Right lobe of liver (tissue), 6 donors: Measurements from ENCODE around the gene ADAMTSL2. TPM values are rescaled to one million over a fixed set of nuclear protein-coding genes. Genes with fewer than 3 reads are reported as not detected.
"Not testable (repeated sequence)": the region's sequence is repeated elsewhere in the genome, so short reads cannot be mapped to it uniquely, and the experiment has no call there.

Source experiments
- ATAC-seq, 4 donors: fragments of 200-7000 bp; cut with Tn5 transposase; one replicate each; pipeline ENCODE4 v1.9.1; 2020; ENCODE audit warnings: mild to moderate bottlenecking in 4 of 4, moderate library complexity in 4 of 4
- DNase-seq, 3 donors: peaks; one replicate each; pipeline ENCODE4 v3.0.0-alpha.2; 2020
- H3K27ac ChIP-seq, 3 donors: fragments of 200-600 bp; one replicate each; pipeline ENCODE4 v1.8.0; 2022
- H3K27me3 ChIP-seq, 2 donors: fragments of 200-600 bp; one replicate each; pipeline ENCODE4 v1.8.0; 2022
- H3K36me3 ChIP-seq, 4 donors: fragments of 200-600 bp; sonication (generic) in 1 of 4; one replicate each; pipeline versions ENCODE4 v1.5.1 to v1.8.0; 2017 to 2022; ENCODE audit warnings: control low read depth in 1 of 4
- H3K4me1 ChIP-seq, 4 donors: fragments of 200-600 bp; sonication (generic) in 1 of 4; one replicate each; pipeline versions ENCODE4 v1.5.1 to v1.8.0; 2017 to 2022; ENCODE audit warnings: control low read depth in 1 of 4
- H3K4me3 ChIP-seq, 3 donors: fragments of 200-600 bp; one replicate each; pipeline ENCODE4 v1.8.0; 2022
- H3K9me3 ChIP-seq, 4 donors: fragments of 200-600 bp; sonication (generic) in 1 of 4; one replicate each; pipeline versions ENCODE4 v1.5.1 to v1.8.0; 2017 to 2022; ENCODE audit warnings: control low read depth in 1 of 4
- POLR2A ChIP-seq: fragments of 450-650 bp; IDR thresholded peaks from one replicate; pipeline ENCODE4 v1.6.1; 2017; ENCODE audit warnings: antibody characterized with exemption, mild to moderate bottlenecking
- WGBS: methylation state at CpG from one replicate; pipeline ENCODE4 v1.1.6; 2018; ENCODE audit warnings: low coverage, low lambda C conversion rate; ENCODE audit not compliant: insufficient coverage; ENCODE audit errors: missing lambda C conversion rate; 5-methylcytosine and 5-hydroxymethylcytosine counted together
- intact Hi-C, 2 donors: fragments of 100-400 bp; cut with DNase I; formaldehyde crosslinking; loops; one replicate each; pipeline versions ENCODE4 v1.11.2 to v1.14.1; 2022
- total RNA-seq, 6 experiments: library from RNA; depleted of rRNA in 2 of 6; stranded (reverse); fragments of >200 nt in 2 of 6; fragmentation: NEBNext Ultra II Directional in 3 of 6; extraction: Animal tissue kit (Norgen Biotek cat#: 25700) in 3 of 6; gene quantifications; one replicate each; pipeline versions ENCODE4 v1.1.0 to v1.2.4, GENCODE V29; 2016 to 2023
- TF ChIP-seq, protein P1 (sequence below), 4 donors: fragments of 200-600 bp in 3 of 4; fragments of 450-650 bp in 1 of 4; IDR thresholded peaks; one replicate each; pipeline versions ENCODE4 v1.5.1 to v1.8.0; 2016 to 2022; ENCODE audit warnings: antibody characterized with exemption in 4 of 4, mild to moderate bottlenecking in 2 of 4
- donor health status: DM: no; HTN: yes; CAD: no.
- donor health status: DM: no; HTN: no; CAD: no.
- donor health status: DM: no; HTN: no; CAD: no.
- donor health status: DM: no; HTN: yes; CAD: no.
- donor health status: DM: no; HTN: yes; CAD: no.

ADAMTSL2 gene
- total RNA-seq, 6 experiments from 2014 or later, result 9.2 to 24.8 (median 12.7) TPM

DNA sequence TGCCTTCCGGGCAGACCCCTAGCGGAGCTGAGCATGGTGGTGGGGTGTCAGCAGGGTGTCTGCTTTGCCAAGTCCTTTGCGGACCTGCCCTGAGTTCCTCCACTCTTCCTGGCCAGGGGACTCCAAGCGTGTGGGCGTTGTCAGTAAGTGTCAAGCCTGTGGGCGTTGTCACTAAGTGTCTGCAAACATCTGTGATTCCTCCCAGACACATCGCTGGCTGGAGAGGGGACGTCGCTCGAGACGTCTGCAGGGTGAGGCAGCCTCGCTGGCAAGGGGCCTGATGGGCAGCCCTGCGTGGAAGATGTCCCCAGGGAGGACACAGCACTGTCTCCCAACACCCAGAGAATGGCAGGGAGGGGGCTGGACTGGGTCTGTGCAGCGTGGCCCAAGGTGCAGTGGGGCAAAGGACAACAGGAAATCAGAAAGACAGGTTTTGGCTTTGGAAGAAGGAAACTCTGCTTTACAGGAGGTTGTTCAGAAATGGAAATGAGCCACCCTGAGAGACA lies 28.8 kb downstream of the ADAMTSL2 start:
- Histone ChIP-seq H3K27me3 (no peaks in the 10 kb centered on the region), H3K4me1 (peaks cover 0 to 6% (median 0%) of the 10 kb centered on the region in 4 donors), H3K4me3 (no peak overlapping the region), H3K36me3 (no peaks in the 10 kb centered on the region), H3K9me3 (no peaks in the 10 kb centered on the region), H3K27ac (no peak overlapping the region)
- TF ChIP-seq, protein P1, sequence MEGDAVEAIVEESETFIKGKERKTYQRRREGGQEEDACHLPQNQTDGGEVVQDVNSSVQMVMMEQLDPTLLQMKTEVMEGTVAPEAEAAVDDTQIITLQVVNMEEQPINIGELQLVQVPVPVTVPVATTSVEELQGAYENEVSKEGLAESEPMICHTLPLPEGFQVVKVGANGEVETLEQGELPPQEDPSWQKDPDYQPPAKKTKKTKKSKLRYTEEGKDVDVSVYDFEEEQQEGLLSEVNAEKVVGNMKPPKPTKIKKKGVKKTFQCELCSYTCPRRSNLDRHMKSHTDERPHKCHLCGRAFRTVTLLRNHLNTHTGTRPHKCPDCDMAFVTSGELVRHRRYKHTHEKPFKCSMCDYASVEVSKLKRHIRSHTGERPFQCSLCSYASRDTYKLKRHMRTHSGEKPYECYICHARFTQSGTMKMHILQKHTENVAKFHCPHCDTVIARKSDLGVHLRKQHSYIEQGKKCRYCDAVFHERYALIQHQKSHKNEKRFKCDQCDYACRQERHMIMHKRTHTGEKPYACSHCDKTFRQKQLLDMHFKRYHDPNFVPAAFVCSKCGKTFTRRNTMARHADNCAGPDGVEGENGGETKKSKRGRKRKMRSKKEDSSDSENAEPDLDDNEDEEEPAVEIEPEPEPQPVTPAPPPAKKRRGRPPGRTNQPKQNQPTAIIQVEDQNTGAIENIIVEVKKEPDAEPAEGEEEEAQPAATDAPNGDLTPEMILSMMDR (IDR thresholded peaks at IDR 0.05), result no peak
- no peak for TF ChIP-seq POLR2A
- 41% methylated on average over 7 of the region's 14 CpGs for WGBS
- DNase-seq (no peak), ATAC-seq (no peak)
- intact Hi-C loops, result no loop called here

GRCh38 chr9:133563814-133564213 lies 29.3 kb downstream of the ADAMTSL2 start:
- H3K9me3 ChIP-seq, H3K27me3 ChIP-seq, ATAC-seq, H3K4me1 ChIP-seq, H3K36me3 ChIP-seq, H3K27ac ChIP-seq, DNase-seq, intact Hi-C loops, H3K4me3 ChIP-seq: not testable (repeated sequence)

GRCh38 chr9:133564451-133565116 lies 30.1 kb downstream of the ADAMTSL2 start:
- H3K36me3 ChIP-seq, result no peaks in the 10 kb centered on the region
- H3K27me3 ChIP-seq, result no peaks in the 10 kb centered on the region
- peak overlapping the region in 1 of 3 donors; percentile 9 for H3K27ac ChIP-seq
- H3K9me3 ChIP-seq, result no peaks in the 10 kb centered on the region
- H3K4me1 ChIP-seq, result peaks cover 0 to 6% (median 0%) of the 10 kb centered on the region in 4 donors
- no peak overlapping the region for H3K4me3 ChIP-seq
- no peak for DNase-seq
- no peak for ATAC-seq
- TF ChIP-seq POLR2A, result no peak
- TF ChIP-seq, protein P1 (IDR thresholded peaks at IDR 0.05), result no peak
- WGBS, result 84% methylated on average over 9 of the region's 11 CpGs
- intact Hi-C loops, result no loop called here

DNA sequence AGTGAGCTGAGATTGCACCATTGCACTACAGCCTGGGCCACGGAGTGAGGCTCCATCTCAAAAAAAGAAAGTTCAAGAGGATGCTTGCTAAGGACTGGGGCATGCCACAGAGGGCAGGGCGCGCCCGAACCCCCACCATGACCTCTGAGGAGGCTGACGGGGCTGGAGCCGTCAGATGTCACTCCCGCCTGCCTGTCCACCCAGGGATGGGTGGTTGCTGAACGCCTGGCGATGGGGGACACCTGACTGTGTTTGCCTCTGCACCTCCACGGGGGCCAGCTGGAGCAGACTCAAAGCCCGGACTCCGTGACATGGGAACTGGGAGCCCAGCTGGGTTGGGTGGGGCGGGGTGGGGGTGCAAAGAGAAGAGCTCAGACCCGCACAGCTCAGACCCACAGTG lies 31.9 kb downstream of the ADAMTSL2 start:
- H3K4me3 ChIP-seq, result no peak overlapping the region
- peaks cover 0 to 6% (median 0%) of the 10 kb centered on the region in 4 donors for H3K4me1 ChIP-seq
- no peaks in the 10 kb centered on the region for H3K36me3 ChIP-seq
- no CpG with 5 or more reads among the region's 14 CpGs for WGBS
- TF ChIP-seq POLR2A, result no peak
- TF ChIP-seq, protein P1 (IDR thresholded peaks at IDR 0.05), result no peak
- H3K27ac ChIP-seq, result no peak overlapping the region
- DNase-seq, result no peak
- intact Hi-C loops, result no loop called here
- no peaks in the 10 kb centered on the region for H3K27me3 ChIP-seq
- no peaks in the 10 kb centered on the region for H3K9me3 ChIP-seq
- ATAC-seq, result no peak

GRCh38 chr9:133566817-133567216 lies 32.3 kb downstream of the ADAMTSL2 start:
- no peak for DNase-seq
- no peak for ATAC-seq
- WGBS, result no CpG with 5 or more reads among the region's 17 CpGs
- Histone ChIP-seq H3K36me3 (no peaks in the 10 kb centered on the region), H3K9me3 (no peaks in the 10 kb centered on the region), H3K27ac (no peak overlapping the region), H3K27me3 (no peaks in the 10 kb centered on the region), H3K4me1 (peaks cover 0 to 6% (median 0%) of the 10 kb centered on the region in 4 donors), H3K4me3 (no peak overlapping the region)
- intact Hi-C loops, result no loop called here
- no peak for TF ChIP-seq POLR2A
- TF ChIP-seq, protein P1 (IDR thresholded peaks at IDR 0.05), result no peak
